LNCaP clone FGC (cell line): ENCODE measurements around the gene EPHA3.
"Not testable (repeated sequence)": the region's sequence is repeated elsewhere in the genome, so short reads cannot be mapped to it uniquely, and the experiment has no call there.

ENCODE experiments used
- DNase-seq: peaks from one replicate; pipeline ENCODE4 v3.0.0-alpha.2; 2011; ENCODE audit warnings: low read depth
- H3K4me3 ChIP-seq: 2 replicates; pipeline ENCODE4 v1.5.1; 2011; ENCODE audit warnings: mild to moderate bottlenecking, low read depth, low read length, control low read depth
- TF ChIP-seq, protein P1 (sequence below): IDR thresholded peaks from 2 replicates; pipeline ENCODE4 v1.5.1; 2012; ENCODE audit warnings: mild to moderate bottlenecking; ENCODE audit not compliant: control insufficient read depth, insufficient read depth; ENCODE audit errors: extremely low read depth

The EPHA3 gene

DNA sequence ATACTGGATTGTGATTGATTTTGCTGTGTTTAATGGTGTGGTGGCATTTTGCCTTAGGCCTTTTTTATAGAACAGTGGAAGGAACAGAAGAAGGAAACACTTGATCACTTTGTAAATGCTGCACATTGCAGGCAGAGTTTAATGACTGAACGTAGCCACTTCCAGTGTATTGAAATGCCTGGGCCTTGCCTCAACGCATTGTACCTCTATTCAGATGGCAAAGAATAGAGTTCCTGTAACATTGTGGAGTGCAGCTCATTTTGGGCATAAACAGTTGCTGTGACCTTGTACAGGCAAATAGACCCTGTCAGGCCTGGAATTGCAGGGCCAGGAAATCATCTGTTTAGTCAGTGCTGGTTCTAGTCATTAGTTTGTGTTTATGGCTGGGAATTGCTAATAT is 225.0 kb downstream of the EPHA3 start:
- TF ChIP-seq, protein P1, sequence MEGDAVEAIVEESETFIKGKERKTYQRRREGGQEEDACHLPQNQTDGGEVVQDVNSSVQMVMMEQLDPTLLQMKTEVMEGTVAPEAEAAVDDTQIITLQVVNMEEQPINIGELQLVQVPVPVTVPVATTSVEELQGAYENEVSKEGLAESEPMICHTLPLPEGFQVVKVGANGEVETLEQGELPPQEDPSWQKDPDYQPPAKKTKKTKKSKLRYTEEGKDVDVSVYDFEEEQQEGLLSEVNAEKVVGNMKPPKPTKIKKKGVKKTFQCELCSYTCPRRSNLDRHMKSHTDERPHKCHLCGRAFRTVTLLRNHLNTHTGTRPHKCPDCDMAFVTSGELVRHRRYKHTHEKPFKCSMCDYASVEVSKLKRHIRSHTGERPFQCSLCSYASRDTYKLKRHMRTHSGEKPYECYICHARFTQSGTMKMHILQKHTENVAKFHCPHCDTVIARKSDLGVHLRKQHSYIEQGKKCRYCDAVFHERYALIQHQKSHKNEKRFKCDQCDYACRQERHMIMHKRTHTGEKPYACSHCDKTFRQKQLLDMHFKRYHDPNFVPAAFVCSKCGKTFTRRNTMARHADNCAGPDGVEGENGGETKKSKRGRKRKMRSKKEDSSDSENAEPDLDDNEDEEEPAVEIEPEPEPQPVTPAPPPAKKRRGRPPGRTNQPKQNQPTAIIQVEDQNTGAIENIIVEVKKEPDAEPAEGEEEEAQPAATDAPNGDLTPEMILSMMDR = no peak
- peak; percentile 47 for DNase-seq
- no peak overlapping the region for H3K4me3 ChIP-seq

DNA sequence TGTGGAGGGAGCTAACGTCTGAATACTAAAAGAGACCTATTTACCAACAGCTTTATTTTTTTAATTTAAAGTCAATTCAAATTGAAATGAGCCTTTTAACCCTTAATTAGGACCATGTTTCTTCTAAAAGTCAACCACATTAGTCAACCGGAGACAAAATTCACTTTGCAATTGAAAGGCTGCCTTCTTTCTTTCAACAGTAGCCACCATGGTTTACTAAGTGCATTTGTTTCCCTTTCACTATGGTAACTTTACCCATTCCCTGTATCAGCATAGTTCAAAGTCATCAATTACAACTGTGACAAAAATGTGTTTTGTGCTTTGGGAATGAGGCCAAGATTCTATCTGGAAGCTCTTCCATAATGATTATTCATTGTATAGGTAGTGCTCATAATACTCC is 225.4 kb downstream of the EPHA3 start:
- TF ChIP-seq, protein P1 = no peak
- no peak for DNase-seq
- H3K4me3 ChIP-seq = no peak overlapping the region

DNA sequence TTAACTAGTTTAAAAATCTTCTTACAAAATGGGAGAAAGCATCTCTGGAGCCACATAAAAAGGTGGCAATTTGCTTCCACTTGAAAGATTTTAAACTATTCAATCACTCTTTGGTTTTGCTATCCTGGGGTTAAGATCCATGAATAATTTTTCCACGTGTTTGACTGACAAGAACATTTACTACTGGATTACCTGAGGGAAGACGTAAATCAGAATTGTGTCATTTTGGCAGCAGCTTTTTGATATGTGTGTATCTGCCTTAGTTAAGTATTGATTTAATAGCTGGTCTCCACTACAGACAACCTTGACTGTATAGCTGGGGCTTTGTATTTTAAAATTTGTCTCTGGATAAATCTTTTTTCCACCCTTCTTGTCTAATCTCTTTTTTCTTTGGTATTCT is 228.3 kb downstream of the EPHA3 start:
- DNase-seq = no peak
- H3K4me3 ChIP-seq = no peak overlapping the region
- TF ChIP-seq, protein P1 = no peak

DNA sequence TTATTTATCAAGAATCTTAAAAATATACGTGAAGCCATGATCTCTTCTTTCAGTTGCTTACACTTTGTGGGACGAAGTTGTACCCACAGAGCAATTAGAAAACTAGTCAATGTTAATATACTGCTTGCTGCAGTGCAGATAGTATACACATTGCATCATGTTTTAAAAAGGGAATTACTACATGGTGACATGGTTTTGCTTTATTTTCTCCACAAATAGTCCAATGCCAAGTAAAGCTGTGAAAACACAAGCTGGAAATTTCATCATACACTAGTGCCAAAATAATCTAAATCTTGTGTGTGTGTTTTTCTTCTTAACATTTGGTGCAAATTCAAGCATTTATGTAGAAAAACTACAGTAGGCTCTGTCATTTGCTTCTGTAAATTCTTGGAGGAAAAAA is 233.0 kb downstream of the EPHA3 start:
- TF ChIP-seq, protein P1 = no peak
- H3K4me3 ChIP-seq = no peak overlapping the region
- no peak for DNase-seq

DNA sequence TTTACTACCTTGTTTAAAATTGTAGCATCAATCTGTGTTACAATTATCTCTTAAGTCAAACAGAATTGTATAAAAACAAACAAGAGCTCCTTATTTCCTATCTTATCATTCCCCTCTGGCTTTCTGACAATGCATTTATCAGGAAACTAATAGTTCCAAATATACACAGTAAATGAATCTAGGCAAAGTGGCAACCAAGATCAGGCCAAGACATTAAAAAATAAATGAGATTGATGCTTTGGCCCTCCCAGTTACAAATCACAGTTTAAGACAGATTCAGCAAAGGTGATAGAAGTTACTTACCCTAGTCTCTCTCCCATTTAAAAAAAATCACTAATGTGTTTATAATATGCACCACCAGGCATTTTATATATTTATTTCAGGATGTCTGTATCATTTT is 236.7 kb downstream of the EPHA3 start:
- no peak for DNase-seq
- TF ChIP-seq, protein P1 = no peak
- no peak overlapping the region for H3K4me3 ChIP-seq

DNA sequence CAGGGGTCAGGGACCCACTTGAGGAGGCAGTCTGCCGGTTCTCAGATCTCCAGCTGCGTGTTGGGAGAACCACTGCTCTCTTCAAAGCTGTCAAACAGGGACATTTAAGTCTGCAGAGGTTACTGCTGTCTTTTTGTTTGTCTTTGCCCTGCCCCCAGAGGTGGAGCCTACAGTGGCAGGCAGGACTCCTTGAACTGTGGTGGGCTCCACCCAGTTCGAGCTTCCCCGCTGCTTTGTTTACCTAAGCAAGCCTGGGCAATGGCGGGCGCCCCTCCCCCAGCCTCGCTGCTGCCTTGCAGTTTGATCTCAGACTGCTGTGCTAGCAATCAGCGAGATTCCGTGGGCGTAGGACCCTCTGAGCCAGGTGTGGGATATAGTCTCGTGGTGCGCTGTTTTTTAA is 243.5 kb downstream of the EPHA3 start:
- not testable (repeated sequence) for H3K4me3 ChIP-seq, DNase-seq

DNA sequence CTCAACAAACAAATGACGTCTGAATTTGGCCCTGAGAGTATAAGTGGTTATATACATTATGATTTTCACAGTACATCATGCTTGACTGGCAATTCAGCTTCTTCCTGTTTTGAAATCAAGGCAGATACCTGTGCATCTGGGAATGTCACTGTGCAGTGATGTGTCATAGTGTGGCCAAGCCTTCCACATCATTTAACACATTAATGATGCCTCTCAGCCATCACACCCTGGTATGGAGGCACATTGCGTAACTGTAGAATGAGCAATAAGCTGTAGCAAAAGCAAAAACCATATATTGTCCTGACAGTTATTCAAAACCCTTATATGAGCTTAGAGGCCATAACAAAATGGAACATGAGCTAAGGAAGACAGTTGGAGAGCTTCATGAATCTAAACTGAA is 246.0 kb downstream of the EPHA3 start:
- DNase-seq = no peak
- H3K4me3 ChIP-seq = no peak overlapping the region

More for the DNA sequence above, 246.0 kb downstream of the EPHA3 start:
- TF ChIP-seq, protein P1 = no peak
